HG02840 (cell line): ENCODE results near the gene FAM118B.
"Not testable (repeated sequence)": the region's sequence is repeated elsewhere in the genome, so short reads cannot be mapped to it uniquely, and the experiment has no call there.

Experiments
- ATAC-seq: cut with Tn5 transposase; IDR thresholded peaks from one replicate; pipeline ENCODE4 v1.9.1; 2021; ENCODE audit warnings: mild to moderate bottlenecking, moderate library complexity, moderate number of reproducible peaks; ENCODE audit not compliant: unreplicated experiment, low FRiP score

Gene FAM118B

DNA sequence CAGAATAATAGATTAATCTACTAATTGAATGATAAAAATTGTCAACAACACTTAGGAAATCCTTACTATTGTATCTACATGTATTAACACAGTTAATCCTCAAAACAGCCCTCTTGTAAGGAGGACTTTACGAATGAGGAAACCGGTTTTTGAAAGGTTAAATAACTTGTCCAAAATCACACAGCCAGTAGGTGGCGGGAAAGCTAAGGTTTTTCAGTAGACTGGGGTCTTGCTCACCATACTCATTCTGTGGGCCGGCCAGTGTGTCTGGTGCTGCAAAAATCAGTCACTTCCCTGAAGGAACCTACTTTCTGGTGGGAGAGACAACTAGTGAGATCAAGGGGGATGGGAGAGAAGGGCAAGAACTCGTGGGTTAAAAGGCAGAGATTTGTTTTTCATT lies 96.1 kb downstream of the FAM118B start:
- no peak for ATAC-seq

DNA sequence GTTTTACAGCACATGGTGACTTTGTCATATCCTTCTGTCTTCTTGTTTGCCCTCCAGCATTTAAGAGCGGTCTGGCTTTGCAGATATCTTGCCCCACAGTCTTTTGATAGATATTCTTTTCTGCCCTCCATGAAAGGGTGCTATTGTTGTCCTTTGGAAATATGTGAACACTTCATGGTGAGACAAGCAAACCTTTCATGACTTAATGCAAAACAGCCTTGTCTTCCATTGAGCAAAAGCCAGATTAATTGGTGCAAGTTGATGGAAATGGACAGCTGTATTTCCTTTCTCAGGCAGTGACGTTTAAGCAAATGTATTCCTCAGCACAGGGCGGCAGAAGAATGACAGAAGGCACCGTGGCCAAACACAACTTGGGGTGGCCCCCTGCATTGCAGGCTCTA lies 96.7 kb downstream of the FAM118B start:
- ATAC-seq = no peak

DNA sequence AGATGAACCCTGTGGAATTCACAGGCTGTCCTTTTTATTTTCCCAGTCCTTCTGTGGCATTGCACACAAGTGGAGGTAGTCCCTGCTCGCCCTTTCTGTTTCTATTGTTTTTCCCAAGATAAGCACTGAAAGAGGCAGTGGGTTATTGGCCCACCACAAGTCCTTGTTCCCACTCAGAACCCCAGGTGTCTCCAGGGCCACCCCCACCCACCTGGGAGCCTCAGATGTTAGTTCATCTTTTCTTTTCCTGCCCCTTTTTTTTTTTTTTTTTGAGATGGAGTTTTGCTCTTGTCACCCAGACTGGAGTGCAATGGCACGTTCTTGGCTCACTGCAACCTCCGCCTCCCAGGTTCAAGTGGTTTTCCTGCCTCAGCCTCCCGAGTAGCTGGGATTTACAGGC lies 97.2 kb downstream of the FAM118B start:
- ATAC-seq = not testable (repeated sequence)

DNA sequence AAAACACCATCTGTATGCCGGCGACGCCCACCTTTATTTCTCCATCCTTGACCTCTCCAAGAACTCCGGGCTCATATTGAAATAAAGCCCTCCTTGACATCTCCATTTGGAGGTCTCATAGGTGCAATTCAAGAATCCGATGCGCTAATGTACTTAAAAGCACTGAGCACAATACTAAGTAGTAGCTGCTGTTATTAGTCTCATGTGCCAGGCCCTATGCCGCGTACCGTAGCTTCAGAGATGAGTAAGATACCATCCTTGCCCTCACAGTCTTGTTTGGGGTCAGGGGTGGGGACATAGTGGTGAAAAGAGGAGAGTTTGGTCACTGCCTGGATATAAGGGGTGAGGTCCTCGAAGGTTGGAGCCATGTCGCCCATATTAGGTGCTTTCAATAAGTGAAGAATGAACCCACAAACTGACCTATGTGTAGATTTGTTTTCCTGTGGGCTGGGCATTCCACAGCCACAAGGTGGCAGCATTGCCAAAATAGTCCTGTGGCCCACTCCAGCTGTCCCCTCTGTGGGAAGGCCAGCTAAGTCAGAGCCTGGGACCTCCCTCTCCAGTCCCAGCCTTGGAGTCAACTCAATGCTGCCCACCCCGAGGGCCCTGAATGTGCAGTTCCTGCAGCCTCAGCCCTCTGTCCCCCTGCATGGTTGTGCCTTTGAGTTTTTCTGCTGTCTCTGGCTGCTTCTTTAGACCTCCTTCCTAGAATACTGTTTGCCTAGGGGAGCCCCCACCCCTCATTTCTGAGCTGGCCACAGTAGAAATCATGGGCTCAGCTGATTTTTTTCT lies 98.8 kb downstream of the FAM118B start:
- ATAC-seq = no peak

DNA sequence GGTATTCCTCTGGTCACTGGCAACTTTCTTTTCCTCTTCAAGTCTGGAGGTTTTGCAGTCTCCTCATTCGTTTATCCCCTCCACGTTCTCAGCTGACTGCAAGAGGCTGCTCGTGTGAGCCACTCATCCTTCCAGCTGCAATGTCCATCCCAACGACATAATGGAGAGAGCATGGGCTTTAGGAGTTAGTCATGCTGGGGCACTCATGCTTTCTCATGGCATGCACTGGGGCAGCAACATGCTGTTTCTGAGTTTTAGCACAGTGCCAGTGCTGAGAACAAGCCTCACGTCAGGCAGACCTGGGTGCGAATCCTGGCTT lies 99.4 kb downstream of the FAM118B start:
- no peak for ATAC-seq

DNA sequence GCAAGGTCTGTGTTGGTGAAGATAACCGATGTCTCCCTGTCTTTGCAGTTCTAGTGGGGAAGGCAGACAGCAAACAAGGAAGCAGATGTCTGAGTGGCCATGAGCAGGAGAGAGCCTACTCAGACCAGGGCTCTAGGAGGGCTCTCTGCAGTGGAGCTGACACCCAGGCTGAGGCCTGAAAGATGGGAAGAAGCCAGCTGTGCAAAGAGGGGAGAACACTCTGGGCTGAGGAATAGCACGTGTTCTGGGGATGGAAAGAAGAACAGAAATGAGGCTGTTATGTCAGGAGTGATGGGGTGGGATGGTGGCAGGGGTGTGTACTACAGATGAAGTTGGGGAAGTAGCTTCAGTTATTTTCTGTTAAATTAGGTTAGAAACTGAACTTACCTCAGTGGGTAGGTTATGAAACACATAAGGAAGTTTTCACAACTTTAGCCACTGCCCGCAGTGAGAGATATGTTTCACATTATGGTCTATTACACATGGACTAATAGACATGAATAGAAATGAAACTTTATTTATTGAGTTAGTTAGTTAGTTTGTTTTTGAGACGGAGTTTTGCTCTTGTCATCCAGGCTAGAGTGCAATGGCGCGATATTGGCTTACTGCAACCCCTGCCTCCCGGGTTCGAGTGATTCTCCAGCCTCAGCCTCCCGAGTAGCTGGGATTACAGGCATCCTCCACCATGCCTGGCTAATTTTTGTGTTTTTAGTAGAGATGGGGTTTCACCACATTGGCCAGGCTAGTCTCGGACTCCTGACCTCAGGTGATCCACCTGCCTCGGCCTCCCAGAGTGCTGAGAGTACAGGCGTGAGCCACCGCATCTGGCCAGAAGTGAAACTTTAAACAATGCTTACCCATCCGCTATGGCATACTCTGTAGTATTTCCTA lies 100.1 kb downstream of the FAM118B start:
- peak; percentile 66 for ATAC-seq
